ENCODE results near the gene NFAM1. TPM values are rescaled to one million over a fixed set of nuclear protein-coding genes. Genes with fewer than 3 reads are reported as not detected.

NFAM1 gene
- total RNA-seq, 1 experiment from 2014 or later, result 0.12 TPM

DNA sequence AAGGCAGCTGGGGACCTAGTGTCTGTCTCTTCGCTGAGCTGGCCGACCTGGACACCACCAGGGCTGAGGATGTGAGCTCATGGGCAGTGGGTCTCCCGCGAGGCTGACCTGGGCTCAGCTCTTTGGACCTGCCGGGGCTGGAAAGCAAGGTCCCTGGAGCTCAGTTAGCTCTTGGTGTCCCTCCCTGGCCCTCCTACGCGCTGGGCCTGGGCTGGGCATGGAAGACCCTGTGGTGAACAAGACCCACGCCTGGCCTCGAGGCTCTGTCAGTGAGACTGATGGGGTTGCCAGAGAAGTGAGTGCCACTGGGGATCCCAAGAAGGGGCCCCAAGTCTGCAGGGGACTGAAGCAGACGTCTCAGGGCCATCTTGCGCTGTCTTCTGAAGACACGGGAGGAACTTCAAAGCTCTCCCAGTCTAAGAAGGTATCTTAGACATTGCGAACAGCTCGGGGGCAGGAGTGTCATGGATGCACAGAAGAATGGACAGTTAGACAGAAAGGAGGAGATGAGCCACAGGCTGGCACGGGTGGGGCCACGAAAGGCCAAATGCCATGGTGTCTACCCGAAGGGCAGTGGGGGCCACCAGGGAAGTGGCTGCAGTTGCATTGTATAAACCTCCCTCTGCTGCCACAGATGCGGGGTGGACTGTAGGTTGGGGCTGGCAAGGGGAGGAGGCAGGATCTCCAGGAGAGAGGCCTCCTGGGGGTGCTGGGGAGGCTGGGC, 31.2 kb downstream of the NFAM1 start (continued):
- TF ChIP-seq REST (IDR thresholded peaks at IDR 0.05; ENCODE audit: low read depth) (no peak), ATF3 (IDR thresholded peaks at IDR 0.05) (no peak), EZH2phosphoT487 (IDR thresholded peaks at IDR 0.05; ENCODE audit: borderline replicate concordance) (no peak), CBX3 (IDR thresholded peaks at IDR 0.05; ENCODE audit: low read depth) (no peak)

- no peaks in the 10 kb centered on the region for H4K20me1 ChIP-seq (ENCODE audit: insufficient read depth)
- H3K79me2 ChIP-seq (ENCODE audit: insufficient read depth, low read length), result no peaks in the 10 kb centered on the region
- H3K9me3 ChIP-seq (ENCODE audit: control insufficient read depth in 1 of 2, insufficient read depth in 1 of 2, low read depth in 1 of 2, low read length in 2 of 2), result no peaks in the 10 kb centered on the region
- no peak overlapping the region for H2AFZ ChIP-seq (ENCODE audit: low read depth, low read length, poor library complexity, severe bottlenecking)
- intact Hi-C loops (cut with micrococcal nuclease), result no loop called here
- POLR2A ChIA-PET, result no interaction called here
- no peaks in the 10 kb centered on the region for H3K27me3 ChIP-seq (ENCODE audit: insufficient read depth, low read length)
- H3K9ac ChIP-seq (ENCODE audit: low read length), result no peak overlapping the region
- ATAC-seq (no peak), DNase-seq (ENCODE audit: low read depth, low spot score) (no peak)
- H3K4me3 ChIP-seq (replicated peaks in 1 of 2; ENCODE audit: low read depth in 1 of 2, low read length in 2 of 2), result no peak overlapping the region
- H3K27ac ChIP-seq (ENCODE audit: low read depth, low read length), result no peak overlapping the region
- CTCF ChIA-PET, result no interaction called here
- H3K4me2 ChIP-seq (ENCODE audit: low read length), result no peak overlapping the region
- RAD21 ChIA-PET (ENCODE audit: low non-redundant PET in 1 of 2, low total read pairs in 2 of 2, uncharacterized antibody in 2 of 2, unreplicated experiment in 2 of 2), result no interaction called here
- peaks cover 4 to 7% of the 10 kb centered on the region in 2 experiments; a peak in 3 of 4 replicates for H3K4me1 ChIP-seq (ENCODE audit: control insufficient read depth in 1 of 2, insufficient read depth in 2 of 2, low read length in 2 of 2)
- no TSS peak for BruUV-seq (replicated peaks)
- no peaks in the 10 kb centered on the region for H3K36me3 ChIP-seq (ENCODE audit: control insufficient read depth in 1 of 2, insufficient read depth in 2 of 2, low read length in 2 of 2)
- H3K9me2 ChIP-seq (ENCODE audit: insufficient read depth), result no peaks in the 10 kb centered on the region
- TF ChIP-seq SIN3A (IDR thresholded peaks at IDR 0.05; ENCODE audit: low read depth) (no peak), ZFX (IDR thresholded peaks at IDR 0.05) (no peak), EGR1 (IDR thresholded peaks at IDR 0.05; ENCODE audit: low read depth) (no peak), FOSL1 (IDR thresholded peaks at IDR 0.05; ENCODE audit: low read depth) (no peak), ELF1 (IDR thresholded peaks at IDR 0.05; ENCODE audit: borderline replicate concordance, low read depth) (no peak), EZH2phosphoT487 (IDR thresholded peaks at IDR 0.05; ENCODE audit: borderline replicate concordance) (no peak), CTCF (IDR thresholded peaks at IDR 0.05 in 2 of 3, conservative IDR thresholded peaks at IDR 0.05 in 1 of 3; ENCODE audit: borderline replicate concordance in 1 of 3, insufficient read depth in 1 of 3, low read depth in 2 of 3, low read length in 2 of 3) (no peak), ATF3 (IDR thresholded peaks at IDR 0.05) (no peak), ZNF274 (IDR thresholded peaks at IDR 0.05; ENCODE audit: low read depth, low read length) (no peak), RAD21 (IDR thresholded peaks at IDR 0.05; ENCODE audit: low read depth) (no peak)
- TF ChIP-seq, protein P1, sequence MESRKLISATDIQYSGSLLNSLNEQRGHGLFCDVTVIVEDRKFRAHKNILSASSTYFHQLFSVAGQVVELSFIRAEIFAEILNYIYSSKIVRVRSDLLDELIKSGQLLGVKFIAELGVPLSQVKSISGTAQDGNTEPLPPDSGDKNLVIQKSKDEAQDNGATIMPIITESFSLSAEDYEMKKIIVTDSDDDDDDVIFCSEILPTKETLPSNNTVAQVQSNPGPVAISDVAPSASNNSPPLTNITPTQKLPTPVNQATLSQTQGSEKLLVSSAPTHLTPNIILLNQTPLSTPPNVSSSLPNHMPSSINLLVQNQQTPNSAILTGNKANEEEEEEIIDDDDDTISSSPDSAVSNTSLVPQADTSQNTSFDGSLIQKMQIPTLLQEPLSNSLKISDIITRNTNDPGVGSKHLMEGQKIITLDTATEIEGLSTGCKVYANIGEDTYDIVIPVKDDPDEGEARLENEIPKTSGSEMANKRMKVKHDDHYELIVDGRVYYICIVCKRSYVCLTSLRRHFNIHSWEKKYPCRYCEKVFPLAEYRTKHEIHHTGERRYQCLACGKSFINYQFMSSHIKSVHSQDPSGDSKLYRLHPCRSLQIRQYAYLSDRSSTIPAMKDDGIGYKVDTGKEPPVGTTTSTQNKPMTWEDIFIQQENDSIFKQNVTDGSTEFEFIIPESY (IDR thresholded peaks at IDR 0.05; ENCODE audit: extremely low read depth, insufficient replicate concordance, low read length), result no peak
These were observed 32.6 kb downstream of the NFAM1 start for GRCh38 chr22:42399315-42400271.
